Lower leg skin (tissue), 4 donors: ENCODE results near the gene GPR180. TPM values are rescaled to one million over a fixed set of nuclear protein-coding genes. Genes with fewer than 3 reads are reported as not detected.

Source experiments
- DNase-seq, 2 donors: peaks; one replicate each; pipeline ENCODE4 v3.0.0-alpha.2; 2019; ENCODE audit warnings: low spot score in 2 of 2
- H3K4me3 ChIP-seq: fragments of 200-600 bp; sonication (generic); 2 replicates; pipeline ENCODE4 v1.5.1; 2017; ENCODE audit warnings: mild to moderate bottlenecking, low read depth; ENCODE audit not compliant: poor library complexity, severe bottlenecking
- CTCF ChIP-seq, 3 donors: fragments of 450-650 bp; IDR thresholded peaks; one replicate each; pipeline ENCODE4 v1.5.1; 2016; ENCODE audit warnings: antibody characterized with exemption in 3 of 3, mild to moderate bottlenecking in 3 of 3, moderate library complexity in 2 of 3
- POLR2A ChIP-seq, 2 donors: fragments of 450-650 bp; IDR thresholded peaks; one replicate each; pipeline ENCODE4 v1.6.1; 2016 to 2017; ENCODE audit warnings: antibody characterized with exemption in 2 of 2, mild to moderate bottlenecking in 1 of 2, moderate library complexity in 1 of 2
- WGBS, 2 donors: methylation state at CpG; one replicate each; pipeline ENCODE4 v1.1.5; 2018; 5-methylcytosine and 5-hydroxymethylcytosine counted together
- intact Hi-C: fragments of 100-400 bp; cut with DNase I; formaldehyde crosslinking; loops from one replicate; pipeline ENCODE4 v1.15.0; 2023; ENCODE audit warnings: low total_unique reads
- total RNA-seq, 4 donors: library from RNA; depleted of rRNA; stranded (reverse); fragments of >200 nt; gene quantifications; one replicate each; pipeline ENCODE4 v1.1.0, GENCODE V29; 2016

The GPR180 gene
- total RNA-seq, 4 donors from 2014 or later: 1.8 to 2.5 (median 2.2) TPM

- no peak overlapping the region for H3K4me3 ChIP-seq
- intact Hi-C loops: no loop called here
- no peak for DNase-seq
- WGBS, 2 donors: 74 to 77% methylated on average over 5 of the region's 5 CpGs
- TF ChIP-seq POLR2A (IDR thresholded peaks at IDR 0.05) (no peak), CTCF (IDR thresholded peaks at IDR 0.05) (no peak)
Measured at GRCh38 chr13:94557684-94558235, 43.9 kb upstream of the GPR180 start.

- no peak overlapping the region for H3K4me3 ChIP-seq
- TF ChIP-seq CTCF (IDR thresholded peaks at IDR 0.05): no peak
- TF ChIP-seq POLR2A (IDR thresholded peaks at IDR 0.05): no peak
- no peak for DNase-seq
- intact Hi-C loops: no loop called here
- 74 to 84% methylated on average over 6 of the region's 6 CpGs for WGBS, 2 donors
Measured at GRCh38 chr13:94558716-94559115, 42.9 kb upstream of the GPR180 start.

- DNase-seq: no peak
- TF ChIP-seq CTCF (IDR thresholded peaks at IDR 0.05): no peak
- TF ChIP-seq POLR2A (IDR thresholded peaks at IDR 0.05): no peak
- no peak overlapping the region for H3K4me3 ChIP-seq
- intact Hi-C loops: no loop called here
- 79 to 89% methylated on average over 6 of the region's 6 CpGs for WGBS, 2 donors
Measured at GRCh38 chr13:94559222-94559795, 42.3 kb upstream of the GPR180 start.

GRCh38 chr13:94560116-94560515 is 41.5 kb upstream of the GPR180 start:
- H3K4me3 ChIP-seq: no peak overlapping the region
- no peak for DNase-seq
- TF ChIP-seq CTCF (IDR thresholded peaks at IDR 0.05) (no peak), POLR2A (IDR thresholded peaks at IDR 0.05) (no peak)
- 76 to 77% methylated on average over 2 of the region's 2 CpGs for WGBS, 2 donors
- intact Hi-C loops: no loop called here

GRCh38 chr13:94561126-94561525 is 40.5 kb upstream of the GPR180 start:
- no peak for DNase-seq
- no peak overlapping the region for H3K4me3 ChIP-seq
- intact Hi-C loops: no loop called here
- WGBS, 2 donors: 82 to 87% methylated on average over 3 of the region's 3 CpGs
- TF ChIP-seq POLR2A (IDR thresholded peaks at IDR 0.05) (no peak), CTCF (IDR thresholded peaks at IDR 0.05) (no peak)

GRCh38 chr13:94567581-94567980 is 34.1 kb upstream of the GPR180 start:
- DNase-seq: no peak
- intact Hi-C loops: no loop called here
- no peak overlapping the region for H3K4me3 ChIP-seq
- 83 to 88% methylated on average over 3 of the region's 3 CpGs for WGBS, 2 donors
- TF ChIP-seq POLR2A (IDR thresholded peaks at IDR 0.05) (no peak), CTCF (IDR thresholded peaks at IDR 0.05) (no peak)
